GM13977 (cell line): ENCODE data around the gene INF2.

ENCODE experiments used
- DNase-seq: peaks from one replicate; pipeline ENCODE4 v3.0.0; 2012; ENCODE audit warnings: low spot score
- in situ Hi-C: fragments of 300-500 bp; cut with MboI; formaldehyde crosslinking; loops from one replicate; pipeline ENCODE4 v1.12.0; 2022; ENCODE audit warnings: low sequenced_read_pairs, low pct_unique_long_range_greater_than_20kb, mixed read lengths, inconsistent platforms; ENCODE audit not compliant: unreplicated experiment
- TF ChIP-seq, protein P1 (sequence below): IDR thresholded peaks from 2 replicates; pipeline ENCODE4 v1.5.1; 2012; ENCODE audit warnings: mild to moderate bottlenecking, control low read depth; ENCODE audit not compliant: insufficient read depth; ENCODE audit errors: extremely low read depth, missing control alignments

Gene INF2

DNA sequence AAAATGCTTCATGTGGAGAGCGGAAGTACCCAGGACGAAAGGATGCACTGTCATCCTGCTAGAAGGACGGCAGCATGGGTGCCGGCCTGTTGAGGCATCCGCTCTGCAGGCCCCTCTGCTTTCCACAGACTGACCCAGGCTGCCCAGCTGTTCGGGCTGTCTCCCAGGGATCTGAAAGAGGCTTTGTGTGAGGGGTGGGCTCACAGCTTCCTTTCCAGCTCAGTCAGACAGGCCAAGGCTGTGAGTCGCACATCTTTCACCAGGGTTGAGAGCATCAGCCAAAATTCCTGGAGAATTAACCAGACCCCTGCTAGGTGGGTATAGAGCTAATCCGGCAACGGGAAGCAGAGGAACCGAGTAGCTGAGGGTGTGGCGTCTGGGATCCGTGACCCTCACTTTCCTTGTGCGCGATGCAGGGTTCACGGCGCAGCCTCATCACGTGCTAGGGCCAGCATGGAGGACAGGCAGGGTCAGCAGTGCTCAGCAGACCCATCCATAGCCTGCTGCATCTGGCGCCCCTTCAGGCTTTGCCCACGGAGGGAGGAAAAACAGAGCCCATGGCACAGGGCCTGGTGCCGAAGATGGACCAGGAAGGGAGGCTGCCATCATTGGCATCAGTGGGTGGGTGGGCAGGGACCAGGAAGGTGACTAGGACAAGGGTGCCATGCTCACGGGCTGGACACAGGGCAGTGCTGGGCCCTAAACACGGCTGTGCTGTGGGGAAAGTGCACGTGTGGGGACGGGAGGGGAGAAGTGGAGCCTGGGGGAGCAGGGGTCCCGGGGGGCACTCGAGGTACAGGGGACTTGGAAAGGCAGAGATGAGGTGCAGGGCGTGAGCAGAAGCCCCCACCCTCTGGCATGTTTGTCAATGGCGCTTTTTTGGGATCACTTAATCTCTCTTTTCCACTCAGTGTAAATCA is 54.3 kb downstream of the INF2 start:
- TF ChIP-seq, protein P1, sequence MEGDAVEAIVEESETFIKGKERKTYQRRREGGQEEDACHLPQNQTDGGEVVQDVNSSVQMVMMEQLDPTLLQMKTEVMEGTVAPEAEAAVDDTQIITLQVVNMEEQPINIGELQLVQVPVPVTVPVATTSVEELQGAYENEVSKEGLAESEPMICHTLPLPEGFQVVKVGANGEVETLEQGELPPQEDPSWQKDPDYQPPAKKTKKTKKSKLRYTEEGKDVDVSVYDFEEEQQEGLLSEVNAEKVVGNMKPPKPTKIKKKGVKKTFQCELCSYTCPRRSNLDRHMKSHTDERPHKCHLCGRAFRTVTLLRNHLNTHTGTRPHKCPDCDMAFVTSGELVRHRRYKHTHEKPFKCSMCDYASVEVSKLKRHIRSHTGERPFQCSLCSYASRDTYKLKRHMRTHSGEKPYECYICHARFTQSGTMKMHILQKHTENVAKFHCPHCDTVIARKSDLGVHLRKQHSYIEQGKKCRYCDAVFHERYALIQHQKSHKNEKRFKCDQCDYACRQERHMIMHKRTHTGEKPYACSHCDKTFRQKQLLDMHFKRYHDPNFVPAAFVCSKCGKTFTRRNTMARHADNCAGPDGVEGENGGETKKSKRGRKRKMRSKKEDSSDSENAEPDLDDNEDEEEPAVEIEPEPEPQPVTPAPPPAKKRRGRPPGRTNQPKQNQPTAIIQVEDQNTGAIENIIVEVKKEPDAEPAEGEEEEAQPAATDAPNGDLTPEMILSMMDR: no peak
- no peak for DNase-seq
- in situ Hi-C loops: no loop called here

DNA sequence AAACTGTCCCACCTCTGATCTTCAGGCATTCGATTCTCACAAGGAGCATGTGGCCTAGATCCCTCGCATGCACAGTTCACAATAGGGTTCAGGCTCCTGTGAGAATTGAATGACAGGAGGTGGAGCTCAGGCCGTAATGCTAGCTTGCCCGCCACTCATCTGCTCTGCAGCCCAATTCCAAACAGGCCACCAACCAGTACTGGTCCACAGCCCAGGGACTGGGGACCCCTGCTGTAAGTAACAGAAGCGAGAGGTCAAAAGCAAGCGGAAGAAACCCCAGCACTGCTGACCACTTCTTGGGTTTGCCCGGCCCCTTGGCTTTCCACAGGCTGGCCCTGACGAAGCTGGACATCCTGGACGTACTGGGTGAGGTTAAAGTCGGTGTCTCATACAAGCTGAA is 55.1 kb downstream of the INF2 start:
- DNase-seq: no peak
- in situ Hi-C loops: no loop called here
- TF ChIP-seq, protein P1: no peak

DNA sequence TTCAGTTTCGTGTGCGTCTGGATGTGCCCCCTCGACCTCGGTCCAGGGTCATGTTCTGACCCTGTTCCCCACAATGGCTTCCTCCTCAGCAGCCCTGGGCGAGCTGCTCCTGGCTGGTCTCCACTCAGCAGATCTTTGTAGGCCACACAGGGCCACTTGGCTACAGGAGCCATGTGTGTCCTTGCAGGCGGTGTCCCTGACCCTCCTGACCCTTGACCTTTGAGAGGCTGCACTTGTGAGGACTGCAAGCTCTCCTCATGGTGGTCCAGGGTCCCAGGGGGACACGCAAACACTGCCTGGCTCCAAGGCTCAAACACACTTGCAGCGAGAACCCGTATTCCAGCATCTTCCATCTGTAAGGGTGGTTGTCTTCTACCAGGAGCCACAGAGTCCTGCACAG is 56.0 kb downstream of the INF2 start:
- TF ChIP-seq, protein P1: no peak
- no peak for DNase-seq
- in situ Hi-C loops: no loop called here

DNA sequence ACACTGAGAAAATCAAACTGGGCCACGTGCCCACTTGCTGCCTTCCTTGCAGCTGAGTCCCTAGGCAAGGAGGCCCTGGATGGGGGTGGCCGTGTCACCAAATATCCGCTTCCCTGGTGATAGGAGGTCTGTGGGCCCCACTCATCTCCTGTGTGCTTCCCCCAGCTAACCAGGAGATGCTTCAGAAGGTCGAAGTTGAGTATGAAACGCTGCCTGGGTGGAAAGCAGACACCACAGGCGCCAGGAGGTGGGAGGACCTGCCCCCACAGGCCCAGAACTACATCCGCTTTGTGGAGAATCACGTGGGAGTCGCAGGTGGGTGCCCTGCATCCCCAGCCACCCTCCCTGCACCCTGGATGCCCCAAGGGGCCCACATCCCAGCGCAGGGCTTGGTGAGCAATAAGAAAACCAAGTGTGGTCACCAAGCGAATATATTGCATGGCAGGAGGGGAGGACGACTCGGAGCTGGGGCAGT is 56.7 kb downstream of the INF2 start:
- TF ChIP-seq, protein P1: no peak
- no peak for DNase-seq
- in situ Hi-C loops: no loop called here

DNA sequence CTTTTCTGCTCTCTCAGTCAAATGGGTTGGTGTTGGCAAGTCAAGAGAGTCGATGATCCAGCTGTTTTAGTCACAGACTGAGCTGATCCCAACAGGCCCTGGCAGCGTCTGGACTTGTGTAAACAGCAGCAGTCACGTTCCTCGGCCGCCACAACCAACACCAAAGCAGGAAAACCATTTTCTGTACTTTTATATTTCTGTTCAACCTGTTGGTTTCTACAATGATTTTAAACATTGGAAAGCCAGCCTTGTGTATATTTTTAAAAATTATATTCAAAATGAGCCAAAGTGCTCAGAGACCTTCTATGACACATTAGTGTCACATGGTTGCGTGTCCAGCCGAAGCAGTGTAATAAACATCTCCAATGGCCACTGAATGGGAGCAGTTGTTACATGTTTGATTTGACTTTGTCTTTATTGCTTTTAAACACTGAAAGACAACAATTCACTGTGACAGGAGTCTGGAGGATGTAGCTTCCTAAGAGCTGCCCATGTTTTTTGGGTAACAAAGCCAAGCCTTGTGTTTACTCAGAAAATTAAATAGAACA is 57.6 kb downstream of the INF2 start:
- TF ChIP-seq, protein P1: no peak
- DNase-seq: no peak
- in situ Hi-C loops: no loop called here

DNA sequence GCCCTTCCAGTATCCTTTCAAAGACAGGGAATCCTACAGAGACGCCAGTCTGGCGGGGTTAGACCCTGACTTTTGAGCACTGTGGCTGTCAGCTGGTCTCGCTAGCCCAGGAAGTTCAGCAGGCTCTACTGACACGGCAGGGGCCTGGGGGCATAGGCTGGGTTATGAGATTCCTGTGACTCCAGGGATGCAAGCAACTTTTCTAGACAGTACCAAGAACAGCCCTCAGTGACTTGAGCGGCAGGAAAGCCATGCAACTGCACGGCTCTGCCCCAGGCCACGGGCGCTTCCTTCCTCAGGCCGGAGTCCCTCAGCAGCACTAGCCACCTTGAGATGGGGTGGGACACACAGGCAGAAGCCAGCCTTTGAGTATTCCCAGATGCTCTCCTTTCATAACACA is 58.5 kb downstream of the INF2 start:
- TF ChIP-seq, protein P1: no peak
- in situ Hi-C loops: no loop called here
- DNase-seq: no peak
